Lung (tissue), 12 donors: Measurements from ENCODE around the gene TRPC5OS. TPM values are rescaled to one million over a fixed set of nuclear protein-coding genes. Genes with fewer than 3 reads are reported as not detected.

Source experiments
- ATAC-seq: fragments of 200-7000 bp; cut with Tn5 transposase; one replicate; pipeline ENCODE4 v1.9.1; 2020; ENCODE audit warnings: moderate number of reproducible peaks; ENCODE audit not compliant: insufficient read depth, low FRiP score
- DNase-seq, 3 donors: peaks; one replicate each; pipeline ENCODE4 v3.0.0-alpha.2; 2013 to 2017
- H3K27ac ChIP-seq, 2 donors: one replicate each; pipeline ENCODE4 v1.5.1; 2013; ENCODE audit warnings: mild to moderate bottlenecking in 2 of 2, moderate library complexity in 2 of 2, control low read depth in 1 of 2, inconsistent platforms in 1 of 2, low read depth in 1 of 2, low read length in 1 of 2
- H3K27me3 ChIP-seq, 3 donors: one replicate each; pipeline ENCODE4 v1.5.1; 2013; ENCODE audit warnings: low read length in 2 of 3; ENCODE audit not compliant: control insufficient read depth in 3 of 3, insufficient read depth in 3 of 3
- H3K36me3 ChIP-seq, 4 donors: one replicate each; pipeline ENCODE4 v1.5.1; 2013; ENCODE audit warnings: low read length in 4 of 4, mild to moderate bottlenecking in 1 of 4, moderate library complexity in 1 of 4; ENCODE audit not compliant: control insufficient read depth in 4 of 4, insufficient read depth in 4 of 4
- H3K4me1 ChIP-seq, 5 donors: one replicate each; pipeline ENCODE4 v1.5.1; 2013; ENCODE audit warnings: low read length in 5 of 5, mild to moderate bottlenecking in 2 of 5, moderate library complexity in 1 of 5; ENCODE audit not compliant: control insufficient read depth in 5 of 5, insufficient read depth in 5 of 5
- H3K4me3 ChIP-seq: one replicate; pipeline ENCODE4 v1.5.1; 2013; ENCODE audit warnings: mild to moderate bottlenecking, control low read depth, moderate library complexity
- H3K9ac ChIP-seq, 2 donors: one replicate each; pipeline ENCODE4 v1.5.1; 2013; ENCODE audit warnings: low read length in 2 of 2, control low read depth in 1 of 2; ENCODE audit not compliant: insufficient read depth in 1 of 2
- H3K9me3 ChIP-seq, 4 donors: one replicate each; pipeline ENCODE4 v1.5.1; 2013; ENCODE audit warnings: low read length in 3 of 4, mild to moderate bottlenecking in 1 of 4, moderate library complexity in 1 of 4; ENCODE audit not compliant: control insufficient read depth in 4 of 4, insufficient read depth in 3 of 4
- WGBS, 2 donors: extraction: QIAGEN DNeasy Blood & Tissue Kit; methylation state at CpG; one replicate each; pipeline ENCODE4 v1.1.7; 2013; 5-methylcytosine and 5-hydroxymethylcytosine counted together
- polyA plus RNA-seq, 2 donors: library from polyadenylated mRNA; stranded (reverse); fragments of 200-250 nt; gene quantifications; one replicate each; pipeline ENCODE4 v1.2.1, GENCODE V29; 2013
- total RNA-seq, 2 donors: library from RNA; depleted of rRNA in 1 of 2; stranded (reverse); fragments of >200 nt in 1 of 2; gene quantifications; one replicate each; pipeline ENCODE4 v1.2.1, GENCODE V29; 2014 to 2021
- TF ChIP-seq, protein P1 (sequence below): IDR thresholded peaks from 2 replicates; pipeline ENCODE4 v1.5.1; 2012; ENCODE audit warnings: mild to moderate bottlenecking; ENCODE audit errors: control extremely low read depth, extremely low read depth
- donor health status: control.
- donor health status: control.
- donor health status: Bipolar disorder and iron deficiency.
- donor health status: healthy.
- donor health status: DM: yes; HTN: yes; CAD: no.

Gene TRPC5OS
- total and polyA plus RNA-seq, 4 donors, result not detected

DNA sequence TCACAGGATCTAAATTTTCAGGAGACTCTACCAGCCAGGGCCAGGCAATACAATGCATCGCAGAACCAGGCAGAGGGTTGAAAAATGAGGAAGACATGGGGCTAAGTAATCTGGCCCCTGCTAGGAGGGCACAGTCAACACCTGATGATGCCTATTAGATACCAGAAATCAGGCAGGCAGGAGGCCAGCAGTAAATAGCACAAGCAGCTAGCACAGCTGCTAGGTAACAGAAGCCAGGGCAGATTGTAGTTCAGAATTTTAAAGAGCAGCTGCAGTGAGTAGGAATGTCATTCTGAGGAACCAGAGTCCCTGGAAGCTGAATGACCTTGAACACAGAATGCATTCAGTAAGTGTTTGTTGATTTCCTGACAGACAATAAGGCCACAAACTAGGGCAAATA is 38.8 kb upstream of the TRPC5OS start:
- TF ChIP-seq, protein P1, sequence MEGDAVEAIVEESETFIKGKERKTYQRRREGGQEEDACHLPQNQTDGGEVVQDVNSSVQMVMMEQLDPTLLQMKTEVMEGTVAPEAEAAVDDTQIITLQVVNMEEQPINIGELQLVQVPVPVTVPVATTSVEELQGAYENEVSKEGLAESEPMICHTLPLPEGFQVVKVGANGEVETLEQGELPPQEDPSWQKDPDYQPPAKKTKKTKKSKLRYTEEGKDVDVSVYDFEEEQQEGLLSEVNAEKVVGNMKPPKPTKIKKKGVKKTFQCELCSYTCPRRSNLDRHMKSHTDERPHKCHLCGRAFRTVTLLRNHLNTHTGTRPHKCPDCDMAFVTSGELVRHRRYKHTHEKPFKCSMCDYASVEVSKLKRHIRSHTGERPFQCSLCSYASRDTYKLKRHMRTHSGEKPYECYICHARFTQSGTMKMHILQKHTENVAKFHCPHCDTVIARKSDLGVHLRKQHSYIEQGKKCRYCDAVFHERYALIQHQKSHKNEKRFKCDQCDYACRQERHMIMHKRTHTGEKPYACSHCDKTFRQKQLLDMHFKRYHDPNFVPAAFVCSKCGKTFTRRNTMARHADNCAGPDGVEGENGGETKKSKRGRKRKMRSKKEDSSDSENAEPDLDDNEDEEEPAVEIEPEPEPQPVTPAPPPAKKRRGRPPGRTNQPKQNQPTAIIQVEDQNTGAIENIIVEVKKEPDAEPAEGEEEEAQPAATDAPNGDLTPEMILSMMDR, result no peak
- peaks cover 2 to 45% (median 9%) of the 10 kb centered on the region in 3 donors for H3K27me3 ChIP-seq
- H3K36me3 ChIP-seq, result no peaks in the 10 kb centered on the region
- 83 to 90% methylated on average over 1 of the region's 1 CpG for WGBS, 2 donors
- no peak overlapping the region for H3K27ac ChIP-seq
- peaks cover 0 to 2% (median 0%) of the 10 kb centered on the region in 4 donors for H3K9me3 ChIP-seq
- DNase-seq, result no peak
- H3K9ac ChIP-seq, result no peak overlapping the region
- no peak for ATAC-seq
- H3K4me1 ChIP-seq, result no peaks in the 10 kb centered on the region
- H3K4me3 ChIP-seq, result no peak overlapping the region

DNA sequence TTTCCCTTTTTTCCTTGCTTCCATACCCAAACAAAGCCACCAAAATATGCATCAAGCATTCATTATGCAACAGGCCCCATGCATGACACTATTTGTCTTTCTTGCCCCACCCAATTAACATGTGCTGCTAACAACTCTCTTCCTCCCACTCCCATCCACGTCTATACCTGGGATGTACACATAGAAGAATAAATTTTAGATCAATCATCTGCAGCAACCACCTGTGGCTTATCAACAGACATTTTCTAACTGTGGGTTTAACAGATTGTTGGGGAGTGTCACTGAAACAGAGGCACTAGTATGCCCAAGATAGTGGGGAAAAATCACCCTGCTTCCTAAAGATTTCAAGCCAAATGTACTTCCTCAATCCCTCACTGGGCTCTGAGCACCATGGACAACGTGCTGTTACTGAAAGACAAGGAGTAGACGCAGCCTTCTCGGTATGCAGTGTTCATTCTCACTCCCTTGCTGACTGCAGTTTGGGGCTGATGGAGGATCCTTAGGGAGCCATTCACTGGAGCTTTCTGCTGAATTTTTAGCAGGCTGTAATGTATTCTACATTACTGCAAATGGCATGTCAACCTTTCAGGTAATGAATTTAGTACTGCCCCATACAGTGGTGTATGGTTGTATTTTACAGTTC is 28.4 kb upstream of the TRPC5OS start:
- DNase-seq (no peak), ATAC-seq (no peak)
- no peak overlapping the region for H3K9ac ChIP-seq
- no peaks in the 10 kb centered on the region for H3K36me3 ChIP-seq
- H3K27me3 ChIP-seq, result peaks cover 5 to 60% (median 19%) of the 10 kb centered on the region in 3 donors
- no peak overlapping the region for H3K4me3 ChIP-seq
- H3K27ac ChIP-seq, result no peak overlapping the region
- 53 to 57% methylated on average over 4 of the region's 4 CpGs for WGBS, 2 donors
- TF ChIP-seq, protein P1, result no peak
- H3K4me1 ChIP-seq, result peaks cover 0 to 2% (median 0%) of the 10 kb centered on the region in 5 donors
- H3K9me3 ChIP-seq, result no peaks in the 10 kb centered on the region

DNA sequence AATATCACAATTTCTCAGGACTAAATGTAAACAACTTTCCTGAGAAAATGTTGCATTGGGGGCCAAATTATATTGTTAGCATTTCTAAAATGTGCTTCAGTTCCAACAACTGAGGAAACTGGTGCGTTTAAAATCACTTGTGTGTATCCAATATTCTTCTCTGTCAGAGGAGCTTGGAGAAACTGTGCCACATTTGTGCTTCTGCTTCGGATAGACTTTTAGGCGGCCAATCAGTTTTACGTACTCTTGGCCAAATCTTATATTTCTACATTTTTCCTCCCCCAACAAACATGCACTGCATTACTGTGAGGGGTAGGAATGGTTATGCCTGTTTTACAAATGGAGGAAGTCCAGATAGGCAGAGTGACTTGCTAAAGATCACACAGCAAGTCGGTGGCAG is 27.4 kb upstream of the TRPC5OS start:
- Histone ChIP-seq H3K27me3 (peaks cover 5 to 60% (median 16%) of the 10 kb centered on the region in 3 donors), H3K4me1 (peaks cover 0 to 2% (median 0%) of the 10 kb centered on the region in 5 donors), H3K36me3 (no peaks in the 10 kb centered on the region), H3K27ac (no peak overlapping the region), H3K4me3 (no peak overlapping the region), H3K9me3 (no peaks in the 10 kb centered on the region), H3K9ac (no peak overlapping the region)
- ATAC-seq, result no peak
- WGBS, 2 donors, result 77 to 89% methylated on average over 5 of the region's 5 CpGs
- TF ChIP-seq, protein P1, result no peak
- DNase-seq, result no peak

DNA sequence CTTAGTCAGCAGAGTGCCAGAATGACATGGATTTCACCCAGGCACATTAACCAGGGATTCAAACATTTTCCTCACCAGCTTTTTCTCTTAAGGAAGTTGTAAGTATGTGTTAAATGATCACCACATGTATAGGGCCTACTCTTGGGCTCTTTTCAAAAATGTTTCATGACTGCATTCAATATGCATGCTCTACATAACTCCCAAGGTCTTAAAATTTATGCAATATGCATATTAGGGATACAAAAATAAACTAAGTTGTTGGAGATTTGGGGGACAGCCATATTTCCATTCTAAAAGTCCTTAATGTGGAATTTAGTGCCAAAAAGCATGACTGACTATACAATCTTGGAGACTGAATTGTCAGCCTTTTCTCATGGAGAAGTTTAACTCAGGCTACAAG is 25.0 kb upstream of the TRPC5OS start:
- no peak overlapping the region for H3K4me3 ChIP-seq
- H3K9ac ChIP-seq, result no peak overlapping the region
- peaks cover 0 to 2% (median 0%) of the 10 kb centered on the region in 4 donors for H3K9me3 ChIP-seq
- no peak overlapping the region for H3K27ac ChIP-seq
- no peaks in the 10 kb centered on the region for H3K36me3 ChIP-seq
- no peaks in the 10 kb centered on the region for H3K4me1 ChIP-seq
- peaks cover 5 to 66% (median 29%) of the 10 kb centered on the region in 3 donors for H3K27me3 ChIP-seq
- DNase-seq (peak in 2 of 3 donors; percentile 11 to 15), ATAC-seq (no peak)
- TF ChIP-seq, protein P1, result no peak
